Large intestine (tissue), 3 donors: ENCODE data around the gene SURF4. TPM values are rescaled to one million over a fixed set of nuclear protein-coding genes. Genes with fewer than 3 reads are reported as not detected.

Experiments used
- DNase-seq, 2 donors: peaks; one replicate each; pipeline versions ENCODE4 v3.0.0 to v3.0.0-alpha.2; 2013
- H3K27ac ChIP-seq: one replicate; pipeline ENCODE4 v1.5.1; 2013; ENCODE audit warnings: low read length
- H3K27me3 ChIP-seq: 2 replicates; pipeline ENCODE4 v1.6.1; 2013; ENCODE audit warnings: low read length; ENCODE audit not compliant: control insufficient read depth, insufficient read depth
- H3K36me3 ChIP-seq: 2 replicates; pipeline ENCODE4 v1.6.1; 2013; ENCODE audit warnings: low read length; ENCODE audit not compliant: control insufficient read depth, insufficient read depth
- H3K4me1 ChIP-seq: one replicate; pipeline ENCODE4 v1.6.1; 2013; ENCODE audit warnings: low read length; ENCODE audit not compliant: control insufficient read depth, insufficient read depth
- H3K4me3 ChIP-seq: one replicate; pipeline ENCODE4 v1.5.1; 2013; ENCODE audit warnings: low read length
- H3K9me3 ChIP-seq: one replicate; pipeline ENCODE4 v1.6.1; 2013; ENCODE audit warnings: mild to moderate bottlenecking, low read depth, low read length, moderate library complexity; ENCODE audit not compliant: control insufficient read depth
- WGBS: methylation state at CpG from one replicate; pipeline ENCODE4 v1.1.5; 2013; ENCODE audit warnings: low lambda C conversion rate; ENCODE audit not compliant: insufficient coverage; 5-methylcytosine and 5-hydroxymethylcytosine counted together
- polyA plus RNA-seq: library from polyadenylated mRNA; unstranded; fragments of 120-200 nt; gene quantifications from one replicate; pipeline ENCODE4 v1.2.1, GENCODE V29; 2013

SURF4 gene
- polyA plus RNA-seq, 1 donor = 232 TPM

DNA sequence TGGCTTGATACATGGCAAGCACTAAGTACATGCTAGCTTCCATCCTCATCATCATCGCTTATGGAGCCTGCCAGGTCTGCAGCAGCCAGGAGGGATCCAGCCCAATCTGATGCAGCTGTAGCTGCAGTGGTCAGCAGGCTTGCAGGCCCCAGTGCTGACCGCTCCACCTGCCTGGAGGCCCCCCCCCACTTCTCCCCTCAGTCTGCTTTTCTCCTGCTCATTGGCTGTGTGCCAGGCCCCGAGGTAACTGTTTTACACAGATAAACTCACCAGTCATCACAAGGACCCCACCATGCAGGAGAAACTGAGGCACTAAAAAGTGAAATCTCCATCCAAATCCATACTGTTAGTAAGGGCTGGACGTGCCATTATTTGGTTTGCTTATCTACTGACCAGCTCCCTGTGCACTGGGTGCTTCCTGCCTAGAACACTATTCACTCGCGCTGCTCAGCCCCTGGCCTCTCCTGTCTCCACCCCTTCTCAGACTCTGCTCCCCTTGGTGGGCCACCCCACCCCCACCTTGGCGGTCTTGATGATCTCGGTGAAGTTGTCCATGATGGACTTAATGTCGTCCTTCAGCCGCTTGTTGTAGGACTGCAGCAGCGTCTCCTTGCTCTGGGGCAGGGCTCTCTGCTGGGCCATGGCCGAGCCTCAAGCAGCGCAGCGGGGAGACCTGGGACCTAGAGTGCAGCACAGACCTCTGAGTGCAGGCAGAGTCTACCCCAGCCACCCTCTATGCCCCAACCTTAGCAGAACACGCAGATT lies 29.7 kb downstream of the SURF4 start:
- no peak for DNase-seq
- peaks cover 71% of the 10 kb centered on the region for H3K36me3 ChIP-seq
- peak overlapping the region; percentile 86 for H3K4me3 ChIP-seq
- no peaks in the 10 kb centered on the region for H3K27me3 ChIP-seq
- H3K4me1 ChIP-seq = peaks cover 19% of the 10 kb centered on the region
- WGBS = no CpG with 5 or more reads among the region's 15 CpGs
- peaks cover 2% of the 10 kb centered on the region for H3K9me3 ChIP-seq
- H3K27ac ChIP-seq = no peak overlapping the region

DNA sequence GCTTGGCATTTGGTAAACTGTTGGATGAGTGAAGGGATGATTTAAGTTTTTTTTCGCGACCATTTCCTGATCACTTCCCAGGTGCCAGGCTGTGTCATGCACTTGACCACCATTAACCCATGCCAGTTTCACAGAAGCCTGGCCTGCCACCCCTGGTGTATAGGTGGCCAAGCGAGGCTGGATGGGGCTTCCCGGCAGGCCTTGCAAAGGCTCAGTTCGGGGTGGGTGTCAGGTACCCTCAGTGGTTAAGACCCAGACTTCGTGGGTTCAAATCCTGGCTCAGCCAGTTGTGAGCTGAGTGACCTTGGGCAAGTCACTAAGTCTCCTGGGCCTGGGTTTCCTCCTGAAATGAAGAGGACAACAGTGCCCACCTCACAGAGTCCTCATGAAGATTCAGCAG lies 30.3 kb downstream of the SURF4 start:
- DNase-seq = no peak
- no peak overlapping the region for H3K27ac ChIP-seq
- H3K9me3 ChIP-seq = peaks cover 2% of the 10 kb centered on the region
- H3K4me1 ChIP-seq = peaks cover 19% of the 10 kb centered on the region
- H3K4me3 ChIP-seq = no peak overlapping the region
- WGBS = no CpG with 5 or more reads among the region's 6 CpGs
- H3K36me3 ChIP-seq = peaks cover 71% of the 10 kb centered on the region
- H3K27me3 ChIP-seq = no peaks in the 10 kb centered on the region

DNA sequence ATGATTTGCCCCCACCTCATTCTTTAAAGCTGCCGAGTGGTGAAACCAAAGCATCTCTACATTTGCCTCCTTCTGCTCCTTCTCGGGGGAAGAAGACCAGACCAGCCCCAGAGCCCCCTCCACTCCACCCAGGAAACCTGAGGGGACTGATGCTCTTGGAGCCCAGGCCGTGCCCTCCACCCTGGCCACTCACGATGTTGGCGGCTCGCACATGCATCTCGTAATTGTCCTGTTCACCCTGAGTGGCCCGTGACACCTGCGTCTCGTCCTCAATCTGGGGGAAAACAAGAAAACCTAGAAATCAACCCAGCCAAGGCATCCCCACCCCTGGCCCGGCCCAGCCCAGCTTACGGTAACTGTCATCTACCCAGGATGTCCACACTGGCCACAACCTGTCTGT lies 30.9 kb downstream of the SURF4 start:
- no peaks in the 10 kb centered on the region for H3K27me3 ChIP-seq
- no CpG with 5 or more reads among the region's 12 CpGs for WGBS
- H3K4me1 ChIP-seq = peaks cover 19% of the 10 kb centered on the region
- H3K36me3 ChIP-seq = peaks cover 71% of the 10 kb centered on the region
- H3K4me3 ChIP-seq = no peak overlapping the region
- H3K27ac ChIP-seq = no peak overlapping the region
- DNase-seq = no peak
- H3K9me3 ChIP-seq = peaks cover 2% of the 10 kb centered on the region

DNA sequence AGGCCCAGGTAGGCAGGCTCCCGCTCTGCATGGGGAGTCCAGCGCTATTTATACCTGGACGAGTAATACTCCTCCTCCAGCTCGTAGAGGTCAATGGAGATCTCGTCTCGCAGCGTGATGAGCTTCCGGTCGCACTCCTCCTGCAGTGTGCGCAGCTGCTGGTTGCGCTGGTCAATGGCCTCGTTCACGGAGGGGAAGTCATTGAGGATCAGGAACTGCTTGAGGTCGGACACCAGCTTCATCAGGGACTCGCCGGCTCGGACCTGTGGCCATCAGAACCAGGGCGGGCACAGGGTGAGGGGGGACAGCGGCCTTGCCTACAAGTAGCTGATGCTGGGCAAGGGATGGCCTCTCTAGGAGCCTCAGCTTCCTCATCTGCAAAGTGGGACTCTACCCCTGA lies 31.8 kb downstream of the SURF4 start:
- Histone ChIP-seq H3K4me3 (no peak overlapping the region), H3K27ac (no peak overlapping the region), H3K36me3 (peaks cover 71% of the 10 kb centered on the region), H3K4me1 (peaks cover 10% of the 10 kb centered on the region), H3K27me3 (no peaks in the 10 kb centered on the region), H3K9me3 (peaks cover 2% of the 10 kb centered on the region)
- no CpG with 5 or more reads among the region's 19 CpGs for WGBS
- no peak for DNase-seq

DNA sequence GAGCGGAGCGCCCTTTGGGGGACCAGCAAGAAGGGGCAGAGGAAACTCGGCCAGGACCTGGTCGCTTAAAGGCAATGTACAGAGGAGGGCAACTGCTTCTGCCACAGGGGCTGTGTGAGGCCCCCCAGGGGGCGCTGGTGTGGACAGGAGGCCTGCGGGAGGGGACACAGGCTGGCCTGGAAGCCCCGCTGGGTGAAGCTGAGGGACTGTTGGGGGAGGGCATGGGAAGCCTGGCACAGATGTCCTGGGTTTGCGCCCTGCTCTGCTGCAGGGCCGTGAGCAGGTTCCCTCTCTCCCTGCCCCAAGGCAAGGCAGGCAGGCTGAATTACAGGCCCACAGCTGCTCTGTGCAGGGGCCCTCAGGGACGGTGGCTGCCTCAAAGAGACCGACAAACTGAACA lies 33.3 kb downstream of the SURF4 start:
- no CpG with 5 or more reads among the region's 11 CpGs for WGBS
- peaks cover 2% of the 10 kb centered on the region for H3K9me3 ChIP-seq
- peaks cover 72% of the 10 kb centered on the region for H3K36me3 ChIP-seq

DNA sequence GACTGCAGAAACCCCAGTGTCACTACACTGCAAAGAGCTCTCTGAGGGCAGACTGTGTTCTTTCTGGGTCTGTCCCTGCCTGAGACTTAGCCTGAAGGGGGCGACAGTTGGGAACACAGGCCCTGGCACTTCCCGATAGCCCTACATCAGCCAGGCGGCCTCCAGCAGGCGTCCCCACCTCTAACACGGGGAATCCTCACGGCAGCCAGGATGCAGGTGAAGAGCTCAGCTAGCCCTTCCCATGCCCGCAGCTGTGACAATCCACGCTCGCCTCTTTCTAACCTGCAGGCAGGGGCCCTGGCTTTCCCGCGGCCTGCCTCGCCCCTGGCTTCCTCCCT lies 33.8 kb downstream of the SURF4 start:
- H3K36me3 ChIP-seq = peaks cover 72% of the 10 kb centered on the region
- H3K4me3 ChIP-seq = no peak overlapping the region
- WGBS = no CpG with 5 or more reads among the region's 12 CpGs
- H3K27ac ChIP-seq = no peak overlapping the region
- no peaks in the 10 kb centered on the region for H3K27me3 ChIP-seq
- DNase-seq = no peak
- H3K9me3 ChIP-seq = peaks cover 2% of the 10 kb centered on the region
- H3K4me1 ChIP-seq = peaks cover 9% of the 10 kb centered on the region

More for the DNA sequence above, 33.3 kb downstream of the SURF4 start:
- no peak for DNase-seq
- Histone ChIP-seq H3K4me1 (peaks cover 9% of the 10 kb centered on the region), H3K27me3 (no peaks in the 10 kb centered on the region), H3K27ac (no peak overlapping the region), H3K4me3 (no peak overlapping the region)

DNA sequence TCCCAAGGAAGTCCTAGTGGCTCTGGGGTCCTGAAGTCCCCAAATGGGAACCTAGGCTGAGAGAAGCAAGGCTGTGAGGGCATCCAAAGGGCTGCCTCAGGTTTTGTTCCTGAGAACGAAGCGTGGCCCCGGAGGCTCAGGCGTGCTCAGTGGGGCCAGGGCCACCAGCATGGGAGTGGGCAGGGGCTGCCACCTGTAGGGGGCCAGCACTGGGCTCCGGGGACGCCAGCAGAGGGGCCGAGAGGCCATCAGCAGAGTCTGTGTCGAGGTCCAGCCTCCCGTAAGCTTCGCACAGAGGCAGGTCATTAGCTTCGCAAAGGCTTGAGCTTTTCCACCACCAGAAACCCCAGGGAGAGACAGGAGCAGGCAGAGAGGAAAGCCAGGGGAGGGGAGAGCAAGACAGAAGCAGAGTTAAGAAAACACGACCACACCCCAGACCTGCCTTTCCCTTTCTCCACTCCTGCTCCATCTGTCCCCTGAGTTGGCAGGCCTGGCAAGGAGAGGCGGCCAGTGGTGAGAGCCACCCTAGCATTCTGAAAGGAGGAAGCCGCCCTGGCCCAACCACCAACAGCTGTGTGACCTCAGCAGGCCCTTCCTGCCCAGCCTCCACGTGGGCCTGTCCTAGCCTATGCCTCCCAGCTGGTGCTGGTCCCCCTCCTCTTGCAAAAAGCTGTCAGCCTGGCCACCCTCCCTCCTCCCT lies 34.3 kb downstream of the SURF4 start:
- Histone ChIP-seq H3K4me3 (no peak overlapping the region), H3K36me3 (peaks cover 72% of the 10 kb centered on the region), H3K27me3 (no peaks in the 10 kb centered on the region), H3K27ac (no peak overlapping the region), H3K9me3 (peaks cover 2% of the 10 kb centered on the region), H3K4me1 (peaks cover 7% of the 10 kb centered on the region)
- no CpG with 5 or more reads among the region's 15 CpGs for WGBS
- DNase-seq = no peak

DNA sequence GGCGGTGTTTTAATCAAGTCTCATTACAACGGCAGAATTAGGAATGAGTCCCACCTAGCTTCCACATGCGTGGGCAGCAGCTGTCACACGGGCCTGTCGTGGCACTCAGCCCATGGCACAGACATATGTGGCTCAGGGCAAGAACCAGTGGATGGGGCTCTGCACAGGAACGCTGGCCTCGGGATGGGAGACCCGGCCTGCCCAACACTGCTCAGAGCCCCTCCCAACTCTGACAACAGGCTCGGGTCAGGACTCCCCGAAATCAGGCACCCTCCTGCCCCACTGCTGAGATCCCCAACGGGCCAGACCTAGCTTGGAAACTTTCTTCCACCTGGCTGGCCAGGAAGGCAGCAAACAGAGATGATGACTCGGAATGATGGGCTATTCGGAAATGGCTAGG lies 34.9 kb downstream of the SURF4 start:
- H3K27me3 ChIP-seq = no peaks in the 10 kb centered on the region
- peaks cover 2% of the 10 kb centered on the region for H3K9me3 ChIP-seq
- H3K27ac ChIP-seq = no peak overlapping the region
- peaks cover 69% of the 10 kb centered on the region for H3K36me3 ChIP-seq
- H3K4me3 ChIP-seq = no peak overlapping the region
- H3K4me1 ChIP-seq = peaks cover 4% of the 10 kb centered on the region
- no peak for DNase-seq
- WGBS = no CpG with 5 or more reads among the region's 13 CpGs

DNA sequence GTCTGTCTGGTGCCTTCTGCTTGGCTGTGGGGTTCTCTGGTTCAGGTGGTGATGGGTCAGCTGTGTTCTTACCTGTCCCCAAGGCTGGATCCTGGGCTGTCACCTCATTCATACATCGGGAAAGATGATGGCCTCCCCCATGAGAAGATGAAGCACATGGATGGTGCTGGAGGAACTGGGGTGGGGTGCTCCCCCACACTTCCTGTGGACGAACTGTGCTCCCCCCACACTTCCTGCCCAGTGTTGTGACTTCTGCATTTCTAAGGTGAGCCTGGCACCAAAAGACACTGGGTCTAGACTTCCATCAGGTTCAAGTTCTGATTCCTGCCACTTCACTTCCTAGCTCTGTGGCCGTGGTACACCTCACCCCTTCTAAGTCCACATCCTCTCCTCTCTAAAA lies 35.6 kb downstream of the SURF4 start:
- 80% methylated on average over 1 of the region's 3 CpGs for WGBS
- H3K4me3 ChIP-seq = no peak overlapping the region

DNA sequence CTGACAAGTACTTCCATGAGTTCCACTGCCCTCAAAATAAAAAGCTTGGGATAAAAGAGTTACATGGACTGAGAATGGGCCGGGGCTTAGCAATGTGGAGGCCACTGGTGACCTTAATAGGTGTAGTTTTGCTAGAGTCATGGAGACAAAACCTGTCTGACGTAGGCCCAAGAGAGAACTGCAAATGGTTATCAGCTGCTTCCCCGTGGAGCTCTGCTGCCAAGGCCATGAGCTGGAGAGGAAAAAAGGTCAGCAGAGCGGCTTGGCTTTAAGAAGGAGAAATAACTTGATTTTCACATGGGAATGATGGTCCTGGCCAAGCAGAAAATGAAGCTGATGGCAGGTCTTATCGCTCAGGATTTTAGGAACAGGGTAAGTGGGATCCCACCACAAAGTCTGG lies 36.2 kb downstream of the SURF4 start:
- H3K27ac ChIP-seq = no peak overlapping the region
- DNase-seq = no peak
- H3K4me3 ChIP-seq = no peak overlapping the region
- no peaks in the 10 kb centered on the region for H3K27me3 ChIP-seq
- no CpG with 5 or more reads among the region's 5 CpGs for WGBS
- H3K36me3 ChIP-seq = peaks cover 56% of the 10 kb centered on the region
- H3K9me3 ChIP-seq = peaks cover 3% of the 10 kb centered on the region
- peaks cover 5% of the 10 kb centered on the region for H3K4me1 ChIP-seq

More for the DNA sequence above, 35.6 kb downstream of the SURF4 start:
- DNase-seq = no peak
- H3K9me3 ChIP-seq = peaks cover 3% of the 10 kb centered on the region
- no peak overlapping the region for H3K27ac ChIP-seq
- H3K36me3 ChIP-seq = peaks cover 63% of the 10 kb centered on the region
- H3K27me3 ChIP-seq = no peaks in the 10 kb centered on the region
- peaks cover 4% of the 10 kb centered on the region for H3K4me1 ChIP-seq
